ENCODE results near the gene ZNF274. TPM values are rescaled to one million over a fixed set of nuclear protein-coding genes. Genes with fewer than 3 reads are reported as not detected.

ZNF274 gene
- total and polyA plus RNA-seq, 10 of the 15 experiments (the other 5 are each of a cell fraction or from before 2014, with no cell fraction given), result 2.7 to 17.6 (median 14.3) TPM

DNA sequence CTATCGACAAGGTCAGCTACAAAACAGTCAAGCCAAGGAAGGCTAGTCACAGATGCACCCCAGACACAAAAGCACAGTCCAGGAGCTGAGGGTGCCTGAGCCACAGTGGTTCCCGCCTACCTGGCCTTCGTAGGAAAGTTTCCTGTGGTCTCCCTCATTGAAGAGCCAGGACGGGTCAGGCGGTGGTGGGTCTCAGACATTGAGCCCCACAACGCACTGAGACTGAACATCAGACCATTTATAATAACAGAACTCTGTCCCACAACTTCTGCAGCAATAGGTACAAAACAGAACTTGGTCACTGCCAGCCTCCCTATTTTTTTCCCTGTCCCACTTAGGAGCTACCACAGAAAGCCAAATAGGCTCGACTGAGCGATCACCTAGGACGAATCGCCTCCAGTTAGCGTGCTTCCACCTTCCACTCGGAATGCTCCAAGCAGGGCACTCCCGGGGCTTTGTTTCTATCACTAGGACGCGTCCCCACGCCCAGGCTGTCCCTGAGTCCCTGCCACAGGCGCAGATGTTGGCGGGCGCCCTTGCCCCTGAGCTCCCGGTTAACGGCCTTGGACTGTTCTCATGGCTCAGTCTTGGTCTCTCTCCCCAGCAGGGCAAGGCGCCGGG lies 45.2 kb downstream of the ZNF274 start:
- ATAC-seq, result peak; percentile 8
- H2AFZ ChIP-seq (ENCODE audit: control insufficient read depth, low read depth, low read length), result peak overlapping the region; percentile 98
- intact Hi-C loops (cut with micrococcal nuclease; ENCODE audit: unreplicated experiment), result loop anchor here (10.0 kb wide), 1 partner anchor 77 kb away; the partner anchor contains the start of gene ERVK3-1
- SMC1A ChIA-PET (ENCODE audit: uncharacterized antibody, unreplicated experiment), result interaction anchor here (1.0 to 1.5 kb wide), 2 partner anchors 32 to 292 kb away, joined by 3 to 4 read pairs; no protein-coding TSS in a partner anchor
- no peaks in the 10 kb centered on the region for H4K20me1 ChIP-seq (ENCODE audit: control insufficient read depth, insufficient read depth)
- DNase-seq (ENCODE audit: low read depth, low spot score), result no peak
- peak overlapping the region; percentile 96 for H3K4me2 ChIP-seq (ENCODE audit: control insufficient read depth, insufficient read depth)
- RAD21 ChIA-PET (ENCODE audit: unreplicated experiment), result interaction anchor here (0.7 kb wide), 1 partner anchor 135 kb away, joined by 3 read pairs; the partner anchor contains the start of gene ZNF497
- H3K4me1 ChIP-seq (ENCODE audit: control insufficient read depth, insufficient read depth, low read length), result peaks cover 9% of the 10 kb centered on the region
- peak overlapping the region; percentile 85 for H3K4me3 ChIP-seq
- no peak for TF ChIP-seq ZBED1 (IDR thresholded peaks at IDR 0.05; ENCODE audit: borderline replicate concordance)
- TF ChIP-seq NKRF (conservative IDR thresholded peaks at IDR 0.05), result peak; percentile 45
- TF ChIP-seq ESRRA (IDR thresholded peaks at IDR 0.05; ENCODE audit: low read length), result no peak
- peaks cover 14 to 26% of the 10 kb centered on the region in 2 experiments for H3K36me3 ChIP-seq (ENCODE audit: control insufficient read depth in 2 of 2, insufficient read depth in 2 of 2, low read length in 1 of 2)
- H3K79me2 ChIP-seq (ENCODE audit: control insufficient read depth, insufficient read depth, low read length), result peaks cover 25% of the 10 kb centered on the region
- peaks cover 17% of the 10 kb centered on the region; the same call in 2 of the 3 replicates for H3K9me3 ChIP-seq (replicated peaks; ENCODE audit: control insufficient read depth, insufficient read depth, low read length)
- peak overlapping the region; percentile 90 for H3K9ac ChIP-seq (ENCODE audit: control insufficient read depth, insufficient read depth, low read length)
- peak overlapping the region; percentile 88 for H3K27ac ChIP-seq (ENCODE audit: control insufficient read depth, insufficient read depth)
- FAIRE-seq, result no peak
- H3K27me3 ChIP-seq (replicated peaks in 1 of 2; ENCODE audit: control insufficient read depth in 2 of 2, insufficient read depth in 2 of 2, low read length in 1 of 2), result no peaks in the 10 kb centered on the region
- POLR2A ChIA-PET, result interaction anchor here (0.6 to 1.7 kb wide), 6 partner anchors 12 to 795 kb away, joined by 3 to 5 read pairs (median 4); partner anchors contain the start of gene ZNF497
- CTCF ChIA-PET, result interaction anchor here (0.8 to 1.5 kb wide), 3 partner anchors 35 to 292 kb away, joined by 3 to 5 read pairs (median 3); partner anchors contain the start of genes ZBTB45 and ZSCAN22
- 9% methylated on average over 23 of the region's 23 CpGs for WGBS (ENCODE audit: insufficient coverage, insufficient replicate concordance, low lambda C conversion rate, missing lambda C conversion rate)
- BruUV-seq (replicated peaks), result TSS peak; percentile 99
- in situ Hi-C loops (cut with MboI), result no loop called here
